Stimulated activated CD4-positive, alpha-beta T cell treated with anti-CD3 and anti-CD28 coated beads, TNF-alpha, amount 100 ng/mL, for 1 hour (primary cell): Measurements from ENCODE around the gene ROBO1.

Experiments used
- DNase-seq, 3 donors: peaks; one replicate each; pipeline ENCODE4 v3.0.0-alpha.2; 2020; ENCODE audit warnings: low read depth in 3 of 3, low spot score in 1 of 3

The ROBO1 gene

GRCh38 chr3:78858910-78859309, 908.9 kb downstream of the ROBO1 start:
- no peak for DNase-seq

DNA sequence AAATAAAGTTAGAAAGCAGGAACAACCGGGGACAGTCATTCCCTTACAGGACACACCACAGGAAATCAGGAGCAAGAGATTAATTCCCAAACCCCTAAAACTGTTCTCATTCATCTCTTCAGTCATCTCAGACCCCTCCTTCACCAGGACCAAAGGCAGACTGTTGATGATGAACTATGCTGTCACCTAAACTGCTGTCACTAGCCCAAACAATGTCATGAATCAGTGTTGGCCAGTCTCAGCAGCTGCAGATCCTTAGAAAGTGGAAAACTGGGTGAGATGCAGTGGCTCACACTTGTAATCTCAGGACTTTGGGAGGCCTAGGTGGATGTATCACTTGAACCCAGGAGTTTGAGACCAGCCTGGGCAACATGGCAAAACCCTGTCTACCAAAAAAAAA, 909.6 kb downstream of the ROBO1 start:
- no peak for DNase-seq

DNA sequence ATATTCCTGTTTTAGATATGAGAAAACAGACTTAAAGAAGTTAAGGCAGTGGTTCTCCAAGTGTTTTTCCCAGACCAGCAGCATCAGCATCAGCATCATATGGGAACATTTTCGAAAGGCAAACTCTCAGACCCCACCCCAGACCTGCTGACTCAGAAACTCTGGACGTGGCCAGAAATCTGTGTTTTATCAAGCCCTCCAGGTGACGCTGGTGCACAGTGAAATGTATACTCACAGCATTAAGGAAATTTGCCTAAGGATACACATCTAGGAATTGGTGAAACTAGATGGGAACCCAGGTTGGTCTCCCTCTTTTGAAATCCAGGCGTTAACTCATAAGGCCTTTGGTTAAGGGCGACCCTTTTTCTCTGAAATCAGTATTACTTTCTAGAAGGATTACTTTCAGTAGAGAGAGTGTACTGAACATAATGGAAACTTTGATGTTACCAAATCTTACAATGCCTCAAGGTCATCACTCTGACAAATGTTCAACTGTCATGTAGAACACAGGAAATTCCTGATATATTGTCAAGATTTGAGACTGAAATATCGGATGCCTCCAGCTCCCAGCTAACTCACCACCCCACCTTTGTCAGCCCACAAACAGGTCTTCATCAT, 910.2 kb downstream of the ROBO1 start:
- DNase-seq = no peak

- no peak for DNase-seq
Measured at GRCh38 chr3:78856164-78856563, 911.6 kb downstream of the ROBO1 start.

GRCh38 chr3:78855190-78855589, 912.6 kb downstream of the ROBO1 start:
- no peak for DNase-seq

DNA sequence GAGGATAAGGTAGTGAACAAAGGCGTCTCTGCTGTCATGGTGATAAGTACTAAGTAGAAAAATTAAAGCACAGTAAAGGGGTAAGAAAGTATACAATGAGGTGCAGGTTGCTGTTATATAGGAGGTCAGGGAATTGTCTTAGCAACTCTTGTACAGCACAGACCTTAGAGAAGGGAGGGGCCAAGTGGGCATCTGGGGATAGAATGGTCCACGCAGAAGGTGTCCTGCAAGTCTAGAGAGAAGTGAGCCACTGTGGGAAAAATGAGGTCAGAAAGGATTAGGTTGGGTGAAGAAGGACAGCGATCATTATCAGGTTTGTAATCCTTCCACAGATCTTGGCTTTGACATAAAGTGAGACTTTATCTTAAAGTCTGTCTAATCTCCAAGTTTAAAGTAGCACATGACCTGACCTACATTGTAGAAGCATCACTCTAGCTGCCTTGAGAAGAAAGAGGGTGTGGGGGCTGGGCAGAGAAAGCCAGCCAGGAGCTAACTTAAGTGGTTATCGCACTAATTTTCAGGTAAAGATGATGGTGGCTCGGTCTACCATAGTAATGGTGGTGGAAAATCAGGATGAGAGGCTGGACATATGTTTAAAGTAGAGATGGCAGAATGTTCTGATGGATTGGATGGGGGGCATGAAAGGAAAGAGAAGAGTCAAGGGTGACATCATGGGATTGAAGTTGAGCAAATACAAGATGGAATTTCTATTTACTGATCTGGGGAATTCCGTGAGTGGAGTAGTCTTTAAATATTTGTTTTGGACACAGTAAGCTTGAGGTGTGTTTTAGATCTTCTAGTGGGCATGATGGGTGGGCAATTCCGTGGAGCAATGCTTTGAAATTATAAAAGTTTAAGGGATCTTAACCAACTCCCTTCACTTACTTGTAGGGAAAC, 919.2 kb downstream of the ROBO1 start:
- DNase-seq = no peak

DNA sequence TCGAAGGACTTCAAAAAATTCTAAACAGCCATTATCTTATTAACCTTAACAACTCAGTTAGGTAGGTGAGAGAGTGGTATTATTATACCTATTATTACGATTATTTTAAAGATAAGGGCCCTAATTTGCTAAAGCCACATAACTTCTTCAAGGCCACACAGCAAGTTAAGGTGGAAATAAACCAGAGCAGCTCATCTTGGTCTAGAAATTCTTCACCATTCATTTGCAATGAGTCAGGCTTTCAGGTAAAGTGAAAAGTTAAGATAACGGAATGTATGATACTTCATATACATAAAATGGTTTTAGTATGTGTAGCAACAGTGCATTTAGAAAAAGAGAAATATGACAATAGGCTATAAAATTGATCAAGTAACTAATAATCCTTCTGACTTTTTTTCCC, 920.2 kb downstream of the ROBO1 start:
- DNase-seq = no peak

GRCh38 chr3:78847203-78847602, 920.6 kb downstream of the ROBO1 start:
- DNase-seq = no peak

DNA sequence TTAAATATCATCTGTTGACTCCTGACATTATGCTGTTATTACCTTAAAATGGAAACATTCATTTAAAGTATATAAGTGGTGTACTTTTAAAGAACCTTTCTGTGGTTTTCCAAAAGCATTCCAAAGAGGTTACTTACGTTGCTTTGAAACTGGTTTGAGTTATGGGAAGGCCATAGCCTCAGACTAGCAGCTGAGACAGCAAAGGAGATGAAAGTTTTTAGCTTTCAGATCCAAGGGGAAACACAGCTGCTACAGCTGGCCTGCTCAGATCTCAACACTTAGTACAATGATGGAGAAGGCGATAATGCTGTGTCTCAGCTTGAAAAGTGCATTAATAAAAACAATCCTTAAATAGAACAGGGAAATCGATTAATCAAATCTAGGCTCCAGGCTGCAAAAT, 921.1 kb downstream of the ROBO1 start:
- no peak for DNase-seq

DNA sequence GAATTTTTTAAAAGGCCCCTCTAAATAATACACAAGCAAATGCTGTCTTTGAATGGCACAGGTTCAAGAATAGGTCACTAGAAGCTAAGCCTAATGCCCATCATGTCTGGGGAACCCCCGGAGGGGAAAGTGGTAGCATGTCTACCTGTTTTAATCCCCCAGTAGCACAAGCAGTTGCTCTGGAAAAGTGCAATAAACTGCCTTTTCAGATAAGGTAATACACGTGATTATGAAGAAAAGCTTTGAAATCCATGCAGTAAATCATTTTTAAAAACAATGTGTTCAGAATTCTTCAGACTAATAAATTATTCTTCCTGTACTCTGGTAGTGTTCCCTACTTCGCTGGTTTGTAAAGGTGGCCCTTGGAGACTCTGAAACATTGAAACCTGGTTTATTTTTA, 922.2 kb downstream of the ROBO1 start:
- no peak for DNase-seq

DNA sequence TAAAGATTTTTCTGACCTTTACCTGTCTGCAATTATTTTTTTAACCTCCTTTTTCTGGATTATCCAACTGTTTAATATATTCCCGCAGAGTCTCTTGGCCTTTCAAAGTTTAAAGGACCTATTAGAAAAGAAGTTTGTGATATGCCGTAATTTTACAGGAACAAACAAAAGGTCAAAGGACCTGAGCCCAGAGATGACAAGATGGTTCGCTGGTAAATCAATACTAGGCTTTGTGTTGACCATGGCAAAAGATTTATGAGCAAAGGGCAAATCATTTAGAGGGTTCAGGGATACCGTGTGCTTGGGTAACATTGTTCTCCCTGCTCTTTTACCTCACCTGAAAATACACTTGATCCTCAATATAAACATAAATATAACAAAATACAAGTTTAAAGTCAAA, 923.5 kb downstream of the ROBO1 start:
- DNase-seq = no peak

DNA sequence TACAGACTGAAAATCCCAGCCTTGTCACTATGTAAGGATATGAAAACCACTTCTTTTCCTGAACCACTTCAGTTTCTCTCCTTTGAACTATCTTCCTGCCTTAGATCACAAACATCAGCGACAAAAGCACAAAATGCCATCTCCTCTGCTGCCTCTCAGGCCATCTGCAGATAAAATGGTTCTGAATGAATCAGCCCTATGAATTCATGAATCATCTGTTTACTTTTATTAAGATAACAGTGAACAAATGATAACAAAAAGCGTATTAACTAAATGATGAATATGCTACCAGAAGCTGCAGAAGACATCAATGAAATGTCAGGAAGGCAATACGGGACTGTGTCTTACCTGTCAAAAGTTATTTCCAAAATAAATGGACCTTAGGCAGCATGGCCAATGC, 928.1 kb downstream of the ROBO1 start:
- no peak for DNase-seq

- DNase-seq = no peak
Measured at GRCh38 chr3:78838362-78838761, 929.4 kb downstream of the ROBO1 start.

DNA sequence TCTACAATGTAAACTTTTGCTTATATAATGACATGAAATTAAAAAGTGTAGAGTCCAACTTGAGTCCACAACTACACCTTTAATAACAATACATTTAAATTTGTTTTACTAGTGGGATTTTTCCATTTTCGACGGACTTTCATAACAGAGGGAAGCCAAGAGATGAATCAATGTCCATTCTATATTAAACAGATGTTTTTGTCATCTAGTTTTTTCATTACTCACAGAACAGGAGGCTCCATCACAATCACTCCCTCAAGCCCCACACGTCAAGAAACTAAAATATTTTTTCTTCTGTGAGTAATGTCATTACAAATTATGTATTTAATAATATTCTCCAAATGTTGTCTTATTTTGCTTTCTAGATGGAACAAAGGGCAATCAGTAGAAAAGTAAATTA, 932.9 kb downstream of the ROBO1 start:
- no peak for DNase-seq

DNA sequence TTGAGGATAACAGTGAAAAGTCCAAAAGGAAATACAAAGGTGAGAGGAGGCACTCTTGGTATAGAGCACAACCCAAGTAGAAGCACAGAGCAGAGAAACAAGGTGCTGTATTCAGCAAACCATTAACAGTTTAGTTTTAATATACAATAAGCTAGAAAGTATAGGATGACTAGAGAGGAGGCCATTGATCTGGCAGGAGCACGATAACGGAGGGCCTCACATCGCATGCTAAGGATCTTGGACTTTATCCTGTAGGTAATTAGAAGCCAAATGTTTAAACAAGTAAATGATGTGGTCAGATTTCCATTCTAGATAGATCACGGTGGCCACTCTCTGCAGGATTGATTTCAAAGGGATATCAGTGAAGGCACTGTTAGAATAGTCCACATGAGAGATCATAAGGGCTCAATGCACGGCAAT, 935.0 kb downstream of the ROBO1 start:
- DNase-seq = no peak

DNA sequence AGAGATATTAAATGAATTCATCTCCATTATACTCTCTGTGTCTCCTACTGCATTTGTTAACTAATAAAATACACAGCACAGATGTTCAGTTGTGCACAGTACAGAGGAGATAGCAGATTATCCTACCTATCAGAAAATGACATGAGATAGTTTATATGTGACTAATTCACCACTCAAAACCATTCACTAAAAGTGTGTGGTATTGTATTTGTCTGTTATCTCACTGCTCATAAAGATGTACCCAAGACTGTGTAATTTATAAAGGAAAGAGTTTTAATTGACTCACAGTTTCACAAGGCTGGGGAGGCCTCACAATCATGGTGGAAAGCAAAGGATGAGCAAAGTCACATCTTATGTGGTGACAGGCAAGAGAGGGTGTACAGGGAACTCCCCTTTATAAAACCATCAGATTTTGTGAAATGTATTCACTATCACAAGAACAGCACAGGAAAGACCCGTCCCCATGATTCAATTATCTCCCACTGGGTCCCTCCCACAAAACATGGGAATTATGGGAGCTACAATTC, 936.3 kb downstream of the ROBO1 start:
- no peak for DNase-seq

DNA sequence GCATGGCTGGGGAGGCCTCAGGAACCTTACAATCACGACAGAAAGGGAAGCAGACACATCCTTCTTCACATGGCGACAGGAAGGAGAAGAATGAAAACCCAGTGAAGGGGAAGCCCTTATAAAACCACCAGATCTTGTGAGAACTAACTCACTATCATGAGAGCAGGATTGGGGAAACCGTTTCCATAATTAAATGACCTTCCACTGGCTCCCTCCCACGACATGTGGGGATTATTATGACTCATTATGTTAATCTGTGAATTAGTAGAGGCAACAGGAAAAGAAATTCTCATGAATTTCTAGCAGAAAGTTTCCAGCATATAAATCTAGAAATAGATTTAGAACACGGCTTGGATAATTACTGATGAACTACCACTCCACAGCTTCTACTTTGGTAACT, 937.3 kb downstream of the ROBO1 start:
- no peak for DNase-seq

DNA sequence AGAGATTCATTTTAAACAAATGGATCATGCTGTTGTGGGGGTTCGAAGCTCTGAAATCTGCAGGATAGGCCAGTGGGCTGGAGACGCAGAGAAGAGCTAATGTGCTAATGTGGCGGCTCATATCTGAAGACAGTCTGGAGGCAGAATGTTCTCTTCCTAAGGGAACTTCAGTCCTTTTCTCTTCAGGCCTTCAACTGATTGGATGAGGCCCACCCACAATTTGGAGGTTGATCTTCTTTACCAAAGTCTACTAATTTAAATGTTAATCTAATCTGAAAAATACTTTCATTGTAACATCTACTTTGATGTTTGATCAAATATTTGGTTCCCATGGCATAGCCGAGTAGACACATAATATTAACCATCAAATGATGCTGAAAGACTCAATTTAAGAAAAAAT, 940.2 kb downstream of the ROBO1 start:
- DNase-seq = no peak

GRCh38 chr3:78825858-78826215, 942.0 kb downstream of the ROBO1 start:
- no peak for DNase-seq

DNA sequence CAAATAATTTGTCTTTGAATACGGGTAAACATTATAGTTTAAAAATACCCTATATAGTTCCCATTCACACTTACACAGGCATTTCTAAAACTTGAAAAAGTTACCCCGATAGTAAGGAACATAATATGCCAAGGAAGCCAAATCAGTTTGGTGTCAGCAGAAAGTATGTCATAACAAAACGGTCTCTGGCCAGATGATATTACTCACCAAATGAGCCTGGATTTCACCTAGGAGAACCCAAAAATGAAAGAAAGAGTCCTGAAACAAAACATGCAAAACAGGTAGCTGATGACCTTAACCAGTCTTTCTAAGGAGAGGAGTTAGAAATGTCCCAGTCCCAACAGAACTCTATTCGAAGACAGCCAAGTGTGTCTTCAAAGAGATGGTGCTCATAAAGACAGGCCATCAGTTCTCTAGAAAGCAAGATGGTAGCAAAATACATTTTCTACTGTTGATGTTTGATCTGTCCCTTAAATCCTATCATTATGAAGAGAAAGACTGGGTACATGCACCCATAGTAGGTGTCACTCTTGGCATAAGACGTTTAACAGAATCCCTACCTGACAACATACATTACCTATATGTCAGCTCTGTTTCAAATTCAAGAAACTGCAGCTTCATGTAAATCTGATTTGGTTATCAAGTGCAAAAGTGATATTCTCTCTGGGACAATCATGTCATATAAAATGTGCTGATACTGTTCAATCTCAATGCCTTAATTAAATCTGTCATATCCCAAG, 942.5 kb downstream of the ROBO1 start:
- no peak for DNase-seq

- no peak for DNase-seq
Measured at GRCh38 chr3:78823859-78824258, 943.9 kb downstream of the ROBO1 start.

DNA sequence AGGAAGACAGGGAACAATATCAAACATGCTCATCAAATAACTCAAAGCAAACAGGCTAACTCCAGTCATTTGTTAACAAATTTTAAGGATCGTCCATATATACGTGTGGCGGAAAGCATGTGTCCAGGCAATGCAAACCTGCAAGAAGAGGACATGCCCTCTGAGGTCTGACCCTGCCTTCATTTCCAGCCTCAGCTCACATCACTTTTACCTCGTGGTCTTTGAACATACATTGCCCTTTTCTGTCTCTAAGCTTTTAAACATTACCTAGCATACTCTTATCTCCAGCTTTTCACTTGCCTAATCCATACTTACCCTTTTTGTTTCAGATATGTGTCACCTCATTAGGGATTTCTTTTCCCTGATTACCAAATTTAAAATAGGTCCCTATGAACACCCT, 944.4 kb downstream of the ROBO1 start:
- DNase-seq = no peak
